Activated naive CD8-positive, alpha-beta T cell treated with anti-CD3 and anti-CD28 coated beads, Interleukin-2, amount 10 ng/mL, durations not matched to agents 7 days and 5 days (primary cell): ENCODE results near the gene BCL2L2. TPM values are rescaled to one million over a fixed set of nuclear protein-coding genes. Genes with fewer than 3 reads are reported as not detected.

ENCODE experiments used
- ATAC-seq: fragments of 150-1000 bp; cut with Tn5 transposase; one replicate; pipeline ENCODE4 v1.10.0; 2021; ENCODE audit warnings: low read depth, moderate library complexity
- POLR2A ChIA-PET: fragments of 350-600 bp; sonication (Branson Sonifier 250); formaldehyde crosslinking; loops from one replicate; lab custom pipeline; 2021; ENCODE audit warnings: antibody characterized with exemption; lab: Charles Lee
- DNase-seq: peaks from one replicate; pipeline ENCODE4 v3.0.0; 2021
- H3K27ac Mint-ChIP-seq: one replicate; pipeline ENCODE4 v1.8.0; 2022; ENCODE audit warnings: mild to moderate bottlenecking, mixed read lengths
- H3K27me3 Mint-ChIP-seq: one replicate; pipeline ENCODE4 v1.8.0; 2022; ENCODE audit warnings: mild to moderate bottlenecking, moderate library complexity, mixed read lengths
- H3K36me3 Mint-ChIP-seq: one replicate; pipeline ENCODE4 v1.8.0; 2021; ENCODE audit warnings: mild to moderate bottlenecking, mixed read lengths
- H3K4me1 Mint-ChIP-seq: one replicate; pipeline ENCODE4 v1.8.0; 2021; ENCODE audit warnings: mixed read lengths
- H3K4me3 Mint-ChIP-seq: one replicate; pipeline ENCODE4 v1.8.0; 2022; ENCODE audit warnings: mild to moderate bottlenecking, moderate library complexity, mixed read lengths
- H3K9me3 Mint-ChIP-seq: one replicate; pipeline ENCODE4 v1.8.0; 2021; ENCODE audit warnings: mixed read lengths
- total RNA-seq, 2 experiments: library from RNA; stranded (reverse); gene quantifications; one replicate each; pipeline ENCODE4 v1.2.3, GENCODE V29; 2021

Gene BCL2L2
- total RNA-seq, 2 experiments from 2014 or later: 3.7 to 5.7 TPM

DNA sequence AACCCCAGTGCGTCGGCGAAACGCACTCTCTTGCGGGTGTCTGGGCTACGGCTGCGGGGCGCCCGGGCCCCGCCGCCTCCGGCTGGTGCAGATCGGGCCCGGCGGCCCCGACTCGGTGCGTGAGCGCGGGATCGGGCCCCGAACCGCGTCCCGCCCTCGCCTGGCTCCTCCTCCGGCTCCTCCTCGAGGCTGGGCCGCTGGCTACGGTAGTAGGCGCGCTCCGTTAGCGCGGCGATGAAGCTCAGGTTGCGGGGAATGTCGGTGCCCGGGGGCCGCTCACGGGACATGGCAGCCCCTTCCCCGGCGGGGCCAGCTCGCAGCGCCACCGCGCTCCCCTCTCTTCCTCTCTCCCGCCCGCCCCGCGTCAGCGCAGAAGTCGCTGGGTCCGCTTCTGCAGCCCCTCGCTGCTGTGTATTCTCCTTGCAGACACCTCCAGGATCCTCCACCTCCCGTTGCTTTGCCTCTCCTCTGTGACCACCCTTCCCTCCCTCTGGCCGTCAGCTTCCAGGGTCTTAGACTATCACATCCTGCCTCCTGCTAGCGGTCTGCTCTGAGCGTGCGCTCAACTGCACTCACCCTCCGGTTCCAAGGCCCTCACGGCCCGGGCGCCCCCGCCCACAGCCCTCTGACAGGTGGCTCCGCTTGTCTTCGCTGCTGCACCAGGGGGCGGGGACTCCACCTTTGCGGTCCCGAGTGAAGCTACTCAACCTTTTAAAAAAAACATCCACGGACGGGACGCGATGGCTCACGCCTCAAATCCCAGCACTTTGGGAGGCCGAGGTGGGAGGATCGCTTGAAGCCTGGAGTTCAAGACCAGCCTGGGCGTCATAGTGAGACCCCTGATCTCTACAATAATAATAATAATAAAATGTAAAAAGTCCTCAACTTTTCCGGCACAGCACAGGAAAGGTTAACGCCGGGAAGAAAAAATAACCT is 4.1 kb upstream of the BCL2L2 start, which contains the start of gene PPP1R3E:
PPP1R3E (minus strand) TSS at position 570 of the 936 bp plus-strand sequence; CDS start at position 287, 283 bp downstream.
- Mint-ChIP-seq H3K27ac (peak within 1 kb of the TSS; percentile 100), H3K4me3 (peak within 1 kb of the TSS; percentile 96), H3K36me3 (peaks cover under 1% of the 10 kb centered on the region), H3K27me3 (peaks cover 12% of the 10 kb centered on the region), H3K9me3 (no peaks in the 10 kb centered on the region), H3K4me1 (peaks cover 20% of the 10 kb centered on the region)
- DNase-seq: peak; percentile 86
- POLR2A ChIA-PET: interaction anchor here (0.6 to 6.4 kb wide), 13 partner anchors 9 to 1866 kb away, joined by 3 to 182 read pairs (median 4); partner anchors contain the start of genes ACIN1, C14orf119, DCAF11 and HOMEZ
- peak; percentile 37 for ATAC-seq

DNA sequence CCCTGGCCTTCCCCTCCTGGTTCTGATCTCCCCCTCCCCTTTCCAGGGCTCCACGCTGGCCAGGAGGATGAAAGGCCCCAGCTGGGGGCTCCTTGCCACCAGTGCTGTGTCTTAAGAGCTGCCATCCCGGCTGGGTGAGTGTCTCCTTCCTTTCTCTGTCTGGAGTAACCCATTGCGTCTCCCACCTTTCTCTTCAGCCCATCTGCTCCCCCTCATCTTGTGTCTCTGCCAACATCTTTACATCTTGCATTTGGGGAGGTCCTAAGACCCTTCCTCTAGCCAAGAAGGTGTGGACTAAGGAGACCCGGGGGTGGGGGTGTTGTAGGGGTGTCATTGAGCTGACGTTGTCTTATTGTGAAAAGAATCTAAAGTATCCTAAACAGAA is 505 bp downstream of the BCL2L2 start:
- H3K4me1 Mint-ChIP-seq: peaks cover 13% of the 10 kb centered on the region
- DNase-seq (no peak), ATAC-seq (no peak)
- POLR2A ChIA-PET: interaction anchor here (3.4 kb wide), 1 partner anchor 14 kb away, joined by 21 read pairs; the partner anchor contains the start of gene PABPN1
- H3K36me3 Mint-ChIP-seq: peaks cover 2% of the 10 kb centered on the region
- H3K27me3 Mint-ChIP-seq: peaks cover 14% of the 10 kb centered on the region
- peak overlapping the region; percentile 80 for H3K4me3 Mint-ChIP-seq
- no peaks in the 10 kb centered on the region for H3K9me3 Mint-ChIP-seq
- peak overlapping the region; percentile 76 for H3K27ac Mint-ChIP-seq

GRCh38 chr14:23307687-23308644 is 1.3 kb downstream of the BCL2L2 start:
- DNase-seq: no peak
- Mint-ChIP-seq H3K36me3 (peaks cover 2% of the 10 kb centered on the region), H3K27me3 (peaks cover 14% of the 10 kb centered on the region), H3K9me3 (no peaks in the 10 kb centered on the region), H3K27ac (peak overlapping the region; percentile 7), H3K4me3 (peak overlapping the region; percentile 80), H3K4me1 (peaks cover 10% of the 10 kb centered on the region)
- ATAC-seq: no peak
- POLR2A ChIA-PET: interaction anchor here (3.4 kb wide), 1 partner anchor 13 kb away, joined by 21 read pairs; the partner anchor contains the start of gene PABPN1

DNA sequence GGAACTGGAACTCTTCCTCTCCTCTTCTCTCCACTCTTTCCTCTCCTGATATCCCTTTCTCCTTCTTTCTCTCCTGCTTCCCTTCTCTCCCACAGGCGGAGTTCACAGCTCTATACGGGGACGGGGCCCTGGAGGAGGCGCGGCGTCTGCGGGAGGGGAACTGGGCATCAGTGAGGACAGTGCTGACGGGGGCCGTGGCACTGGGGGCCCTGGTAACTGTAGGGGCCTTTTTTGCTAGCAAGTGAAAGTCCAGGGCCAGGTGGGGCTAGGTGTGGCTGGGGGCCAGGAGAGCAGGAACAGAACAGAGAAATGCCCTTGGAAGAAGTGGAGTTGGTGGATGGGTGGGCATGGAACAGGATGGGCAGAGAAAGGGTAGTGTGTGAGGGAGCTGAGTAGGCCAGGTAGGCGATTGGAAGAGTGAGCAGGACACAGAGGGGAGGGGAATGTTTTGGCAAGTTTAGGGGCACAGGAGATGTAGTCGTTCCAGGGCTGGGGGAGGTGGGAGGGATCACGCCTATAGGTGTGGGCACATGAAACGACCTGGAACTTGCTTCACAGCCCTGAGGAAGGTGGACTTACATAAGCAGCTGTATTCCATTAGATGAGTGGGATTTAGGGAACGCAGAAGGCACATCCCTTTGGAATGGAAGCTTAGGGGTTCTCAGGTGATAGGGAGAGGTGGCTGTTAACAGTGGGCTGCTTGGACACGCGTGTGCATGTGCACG is 2.2 kb downstream of the BCL2L2 start:
- Mint-ChIP-seq H3K4me3 (no peak overlapping the region), H3K4me1 (peaks cover 5% of the 10 kb centered on the region), H3K36me3 (peaks cover 2% of the 10 kb centered on the region), H3K27ac (no peak overlapping the region), H3K27me3 (peaks cover 14% of the 10 kb centered on the region), H3K9me3 (no peaks in the 10 kb centered on the region)
- no peak for ATAC-seq
- POLR2A ChIA-PET: interaction anchor here (2.4 to 3.4 kb wide), 2 partner anchors 12 kb away, joined by 11 to 21 read pairs; partner anchors contain the start of gene PABPN1
- DNase-seq: no peak

- Mint-ChIP-seq H3K27ac (no peak overlapping the region), H3K27me3 (peaks cover 14% of the 10 kb centered on the region)
Observed at GRCh38 chr14:23310546-23310945, 3.9 kb downstream of the BCL2L2 start.

GRCh38 chr14:23316300-23316699 is 9.7 kb downstream of the BCL2L2 start:
- H3K4me3 Mint-ChIP-seq: no peak overlapping the region

More at GRCh38 chr14:23310546-23310945, 3.9 kb downstream of the BCL2L2 start:
- POLR2A ChIA-PET: interaction anchor here (2.4 to 2.6 kb wide), 2 partner anchors 8 to 11 kb away, joined by 11 to 12 read pairs; partner anchors contain the start of genes PABPN1 and PPP1R3E
- Mint-ChIP-seq H3K4me1 (peaks cover 5% of the 10 kb centered on the region), H3K36me3 (peaks cover 2% of the 10 kb centered on the region), H3K4me3 (no peak overlapping the region), H3K9me3 (no peaks in the 10 kb centered on the region)
- no peak for ATAC-seq
- DNase-seq: no peak

GRCh38 chr14:23319746-23320583 is 13.3 kb downstream of the BCL2L2 start:
- peak overlapping the region; percentile 93 for H3K4me3 Mint-ChIP-seq
- DNase-seq (no peak), ATAC-seq (no peak)
- POLR2A ChIA-PET: interaction anchor here (0.6 to 6.4 kb wide), 16 partner anchors 10 to 795 kb away, joined by 3 to 182 read pairs (median 8); partner anchors contain the start of genes ACIN1, BCL2L2, C14orf119 and CEBPE
- H3K4me1 Mint-ChIP-seq: peaks cover 26% of the 10 kb centered on the region
- peaks cover 13% of the 10 kb centered on the region for H3K36me3 Mint-ChIP-seq
- no peaks in the 10 kb centered on the region for H3K9me3 Mint-ChIP-seq
- H3K27ac Mint-ChIP-seq: peak overlapping the region; percentile 98
- H3K27me3 Mint-ChIP-seq: no peaks in the 10 kb centered on the region

More at GRCh38 chr14:23316300-23316699, 9.7 kb downstream of the BCL2L2 start:
- Mint-ChIP-seq H3K27ac (no peak overlapping the region), H3K4me1 (peaks cover 13% of the 10 kb centered on the region), H3K27me3 (no peaks in the 10 kb centered on the region), H3K36me3 (peaks cover 3% of the 10 kb centered on the region), H3K9me3 (no peaks in the 10 kb centered on the region)
- DNase-seq: no peak
- POLR2A ChIA-PET: no interaction called here
- no peak for ATAC-seq

DNA sequence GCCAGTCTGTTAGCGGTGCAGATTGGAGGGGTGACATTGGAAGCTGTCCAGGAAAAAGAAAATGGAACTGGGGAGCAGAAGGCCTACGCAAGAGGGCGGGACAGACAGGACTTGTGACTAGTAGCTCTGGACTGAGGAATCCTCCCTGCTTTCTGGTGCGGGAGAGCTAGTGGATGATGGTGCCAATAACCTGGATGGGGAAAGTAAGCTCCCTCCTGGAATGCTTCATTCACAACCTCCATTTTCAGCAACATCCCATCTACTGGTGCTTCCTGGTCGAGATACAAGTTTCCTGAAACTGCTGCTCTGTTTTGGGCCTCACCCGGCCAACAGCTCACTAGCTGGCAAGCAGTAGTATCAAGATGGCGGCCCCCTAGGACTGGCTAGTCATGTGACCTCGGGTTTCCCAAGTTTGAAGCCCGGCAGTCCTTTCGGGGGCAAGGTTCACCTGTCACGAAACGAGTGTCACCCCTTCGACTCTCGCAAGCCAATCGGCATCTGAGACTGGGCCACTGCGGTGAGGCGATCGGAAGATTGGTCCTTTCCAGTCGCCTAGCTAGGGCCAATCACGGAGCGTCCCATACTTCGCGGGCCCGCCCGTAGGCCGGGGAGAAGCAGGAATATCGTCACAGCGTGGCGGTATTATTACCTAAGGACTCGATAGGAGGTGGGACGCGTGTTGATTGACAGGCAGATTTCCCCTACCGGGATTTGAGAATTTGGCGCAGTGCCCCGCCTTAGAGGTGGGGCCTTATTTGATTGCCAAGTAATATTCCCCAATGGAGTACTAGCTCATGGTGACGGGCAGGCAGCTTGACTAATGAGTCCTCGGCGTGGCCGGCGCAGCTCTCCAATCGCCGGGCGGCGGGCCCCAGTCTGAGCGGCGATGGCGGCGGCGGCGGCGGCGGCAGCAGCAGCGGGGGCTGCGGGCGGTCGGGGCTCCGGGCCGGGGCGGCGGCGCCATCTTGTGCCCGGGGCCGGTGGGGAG is 14.2 kb downstream of the BCL2L2 start, which contains the start of gene PABPN1:
PABPN1 (plus strand) TSS at position 874 of the 988 bp plus-strand sequence; CDS start at position 887, 13 bp downstream.
- DNase-seq: peak; percentile 93

GRCh38 chr14:23321572-23322547 is 15.2 kb downstream of the BCL2L2 start:
- Mint-ChIP-seq H3K27ac (peak overlapping the region; percentile 90), H3K4me1 (peaks cover 27% of the 10 kb centered on the region), H3K9me3 (no peaks in the 10 kb centered on the region), H3K4me3 (peak overlapping the region; percentile 94), H3K36me3 (peaks cover 22% of the 10 kb centered on the region), H3K27me3 (no peaks in the 10 kb centered on the region)
- DNase-seq (peak; percentile 59), ATAC-seq (no peak)
- POLR2A ChIA-PET: interaction anchor here (0.5 to 6.4 kb wide), 22 partner anchors 12 to 1883 kb away, joined by 3 to 182 read pairs (median 5); partner anchors contain the start of genes ACIN1, BCL2L2, C14orf119 and CEBPE

More for the DNA sequence above, 14.2 kb downstream of the BCL2L2 start, which contains the start of gene PABPN1:
- no peaks in the 10 kb centered on the region for H3K9me3 Mint-ChIP-seq
- POLR2A ChIA-PET: interaction anchor here (0.5 to 6.4 kb wide), 29 partner anchors 11 to 1882 kb away, joined by 3 to 182 read pairs (median 4); partner anchors contain the start of genes ACIN1, BCL2L2, C14orf119 and CEBPE
- peaks cover 19% of the 10 kb centered on the region for H3K36me3 Mint-ChIP-seq
- H3K27ac Mint-ChIP-seq: peak within 1 kb of the TSS; percentile 98
- peaks cover 27% of the 10 kb centered on the region for H3K4me1 Mint-ChIP-seq
- peak; percentile 92 for ATAC-seq
- no peaks in the 10 kb centered on the region for H3K27me3 Mint-ChIP-seq
- H3K4me3 Mint-ChIP-seq: peak within 1 kb of the TSS; percentile 94
